ENCODE data around the gene ISCA1.

ISCA1 gene

DNA sequence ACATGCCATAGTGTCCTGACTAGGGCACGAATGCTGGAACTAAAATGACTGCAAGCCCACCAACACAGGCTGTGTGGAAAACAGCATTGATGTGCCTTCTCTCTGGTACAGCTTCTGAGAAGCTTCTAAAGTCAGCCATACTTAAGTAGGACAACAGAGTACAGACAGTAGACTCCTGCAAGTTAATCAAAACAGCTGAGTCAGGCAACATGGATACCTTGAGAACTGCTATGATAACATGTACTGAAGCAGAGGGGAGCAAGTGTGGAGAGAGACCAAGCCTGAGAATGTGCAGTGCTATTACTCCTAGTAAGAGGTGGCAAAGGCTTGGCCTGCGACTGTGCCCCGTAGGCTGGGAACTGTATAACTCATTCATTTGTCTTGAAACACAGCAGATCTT, 2.5 kb downstream of the ISCA1 start:
- no peak for DNase-seq (ENCODE audit: low read depth)
- TF ChIP-seq, protein P1, sequence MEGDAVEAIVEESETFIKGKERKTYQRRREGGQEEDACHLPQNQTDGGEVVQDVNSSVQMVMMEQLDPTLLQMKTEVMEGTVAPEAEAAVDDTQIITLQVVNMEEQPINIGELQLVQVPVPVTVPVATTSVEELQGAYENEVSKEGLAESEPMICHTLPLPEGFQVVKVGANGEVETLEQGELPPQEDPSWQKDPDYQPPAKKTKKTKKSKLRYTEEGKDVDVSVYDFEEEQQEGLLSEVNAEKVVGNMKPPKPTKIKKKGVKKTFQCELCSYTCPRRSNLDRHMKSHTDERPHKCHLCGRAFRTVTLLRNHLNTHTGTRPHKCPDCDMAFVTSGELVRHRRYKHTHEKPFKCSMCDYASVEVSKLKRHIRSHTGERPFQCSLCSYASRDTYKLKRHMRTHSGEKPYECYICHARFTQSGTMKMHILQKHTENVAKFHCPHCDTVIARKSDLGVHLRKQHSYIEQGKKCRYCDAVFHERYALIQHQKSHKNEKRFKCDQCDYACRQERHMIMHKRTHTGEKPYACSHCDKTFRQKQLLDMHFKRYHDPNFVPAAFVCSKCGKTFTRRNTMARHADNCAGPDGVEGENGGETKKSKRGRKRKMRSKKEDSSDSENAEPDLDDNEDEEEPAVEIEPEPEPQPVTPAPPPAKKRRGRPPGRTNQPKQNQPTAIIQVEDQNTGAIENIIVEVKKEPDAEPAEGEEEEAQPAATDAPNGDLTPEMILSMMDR (IDR thresholded peaks at IDR 0.05; ENCODE audit: control insufficient read depth, insufficient read depth, low read depth, low read length, missing control alignments) = no peak
- H3K4me3 ChIP-seq (ENCODE audit: control insufficient read depth, low read depth, low read length) = no peak overlapping the region

DNA sequence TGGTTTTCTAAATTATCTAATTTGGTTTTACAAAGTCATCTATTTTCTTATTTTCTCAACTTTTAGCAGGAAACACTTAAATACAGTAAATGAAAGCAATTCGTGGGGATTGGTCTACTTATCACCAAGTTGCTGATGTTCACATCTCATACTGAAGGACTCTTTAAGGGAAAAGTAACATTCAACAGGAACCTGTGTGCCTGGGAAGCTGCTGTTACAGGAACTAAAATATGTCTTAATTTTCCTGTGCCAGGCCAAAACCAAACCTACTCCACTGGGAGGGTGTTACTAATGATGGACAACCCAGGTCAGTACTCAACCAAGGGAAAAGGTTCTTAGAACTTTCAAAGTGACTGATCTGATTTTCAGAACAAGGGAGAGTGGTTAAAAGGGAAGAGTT, 5.3 kb downstream of the ISCA1 start:
- no peak overlapping the region for H3K4me3 ChIP-seq (ENCODE audit: control insufficient read depth, low read depth, low read length)
- TF ChIP-seq, protein P1 (IDR thresholded peaks at IDR 0.05; ENCODE audit: control insufficient read depth, insufficient read depth, low read depth, low read length, missing control alignments) = no peak
- no peak for DNase-seq (ENCODE audit: low read depth)

DNA sequence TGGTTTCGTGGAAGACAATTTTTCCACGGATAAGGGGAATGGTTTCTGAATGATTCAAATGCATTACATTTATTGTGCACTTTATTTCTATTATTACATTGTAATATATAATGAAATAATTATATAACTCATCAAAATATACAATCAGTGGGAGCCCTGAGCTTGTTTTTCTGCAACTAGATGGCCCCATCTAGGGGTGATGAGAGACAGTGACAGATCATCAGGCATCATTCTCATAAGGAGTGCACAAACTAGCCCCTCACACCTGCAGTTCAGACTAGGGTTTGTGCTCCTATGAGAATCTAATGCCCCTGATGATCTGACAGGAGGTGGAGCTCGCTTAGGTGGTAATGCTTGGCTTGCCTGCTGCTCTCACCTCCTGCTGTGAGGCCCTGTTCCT, 6.4 kb downstream of the ISCA1 start:
- DNase-seq (ENCODE audit: low read depth) = no peak
- TF ChIP-seq, protein P1 (IDR thresholded peaks at IDR 0.05; ENCODE audit: control insufficient read depth, insufficient read depth, low read depth, low read length, missing control alignments) = peak; percentile 31

DNA sequence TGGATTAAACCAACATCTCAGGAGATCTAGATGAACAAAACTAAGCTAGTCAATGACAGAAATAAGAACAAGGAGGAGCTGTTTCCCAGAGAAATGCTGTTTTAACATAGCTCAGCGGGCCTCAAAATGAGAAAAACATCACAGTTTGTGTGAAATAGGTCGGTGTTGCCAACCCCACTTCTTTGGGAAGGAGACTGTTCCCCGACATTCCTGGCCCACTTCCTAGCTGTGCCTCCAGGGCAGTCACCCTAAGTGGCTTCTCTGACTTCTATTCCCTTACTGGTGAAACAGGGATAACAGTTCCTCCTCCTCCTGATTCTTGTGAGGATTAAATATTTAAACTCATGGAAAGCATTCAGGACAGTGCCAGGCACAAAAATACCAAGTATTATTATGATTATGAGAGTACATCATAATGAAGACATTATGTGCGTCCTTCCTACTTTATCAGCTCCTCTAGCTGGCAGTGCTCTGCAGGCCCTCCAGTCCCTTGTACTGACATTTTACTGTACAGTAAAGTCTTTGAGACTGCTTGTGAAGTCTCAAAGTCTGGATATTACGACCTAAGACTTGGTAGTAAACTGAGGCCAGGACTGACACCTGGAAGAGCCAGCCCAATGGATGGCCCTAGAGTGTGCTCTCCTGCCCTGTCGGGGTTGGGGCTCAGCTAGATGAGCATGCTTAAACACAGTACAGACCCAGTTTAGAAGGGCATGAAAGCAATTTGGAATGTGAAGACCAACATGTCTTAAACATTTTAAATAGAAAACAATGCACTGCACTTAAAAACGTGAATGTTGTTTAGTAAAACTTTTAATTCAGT, 7.3 kb downstream of the ISCA1 start:
- H3K4me3 ChIP-seq (ENCODE audit: control insufficient read depth, low read depth, low read length) = no peak overlapping the region
- TF ChIP-seq, protein P1 (IDR thresholded peaks at IDR 0.05; ENCODE audit: control insufficient read depth, insufficient read depth, low read depth, low read length, missing control alignments) = no peak
- no peak for DNase-seq (ENCODE audit: low read depth)

More for the DNA sequence above, 6.4 kb downstream of the ISCA1 start:
- H3K4me3 ChIP-seq (ENCODE audit: control insufficient read depth, low read depth, low read length) = no peak overlapping the region

DNA sequence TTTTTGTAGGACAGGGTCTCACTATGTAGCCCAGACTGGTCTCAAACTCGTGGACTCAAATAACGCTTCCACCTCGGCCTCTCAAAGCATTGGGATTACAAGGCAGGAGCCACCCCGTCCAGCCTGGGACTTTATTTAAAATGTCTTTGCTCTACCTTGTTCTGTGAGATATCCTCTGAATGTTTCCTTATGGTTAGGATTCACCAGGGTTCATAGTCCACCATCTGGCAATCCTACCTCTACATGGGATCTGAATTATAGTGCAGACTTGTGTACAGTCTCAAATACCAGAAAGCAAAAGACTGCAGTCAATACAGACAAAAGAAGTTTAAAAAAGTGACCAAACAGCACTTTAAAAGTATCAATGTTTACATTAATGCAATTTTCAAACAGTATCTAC, 10.1 kb downstream of the ISCA1 start:
- no peak overlapping the region for H3K4me3 ChIP-seq (ENCODE audit: control insufficient read depth, low read depth, low read length)
- DNase-seq (ENCODE audit: low read depth) = no peak
- TF ChIP-seq, protein P1 (IDR thresholded peaks at IDR 0.05; ENCODE audit: control insufficient read depth, insufficient read depth, low read depth, low read length, missing control alignments) = no peak

DNA sequence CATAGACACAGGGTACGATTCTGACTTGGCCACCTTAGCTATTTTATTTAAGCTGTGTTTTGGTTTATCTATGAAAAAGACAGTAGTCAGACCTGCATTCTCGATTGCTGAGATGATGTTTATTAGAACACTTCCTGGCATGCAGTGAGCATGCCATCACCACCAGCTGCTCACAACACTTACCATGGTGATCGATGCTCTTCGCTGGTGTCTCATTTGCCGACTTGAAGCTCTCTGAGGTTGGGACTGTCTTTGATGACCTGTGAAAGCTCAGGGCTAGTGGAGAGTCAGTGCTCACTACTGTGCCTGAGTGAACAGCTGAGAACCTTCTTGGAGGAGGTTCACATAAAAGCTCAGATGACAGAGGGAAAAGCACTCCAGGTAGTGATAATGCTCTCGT, 18.5 kb downstream of the ISCA1 start:
- DNase-seq (ENCODE audit: low read depth) = no peak
- H3K4me3 ChIP-seq (ENCODE audit: control insufficient read depth, low read depth, low read length) = no peak overlapping the region
- TF ChIP-seq, protein P1 (IDR thresholded peaks at IDR 0.05; ENCODE audit: control insufficient read depth, insufficient read depth, low read depth, low read length, missing control alignments) = no peak
